K562 (cell line): ENCODE data around the gene ACTR3.

Experiments used
- EP300 ChIP-seq: IDR thresholded peaks from 2 replicates; pipeline ENCODE4 v1.6.1; 2012; ENCODE audit warnings: low read length, improper control_type of control experiment
- FOXA1 ChIP-seq: fragments of 450-650 bp; IDR thresholded peaks from 2 replicates; pipeline ENCODE4 v1.6.1; 2016; ENCODE audit warnings: mild to moderate bottlenecking, borderline replicate concordance
- FOXP1 ChIP-seq: sonication (generic); formaldehyde crosslinking; IDR thresholded peaks from 2 replicates; pipeline ENCODE4 v1.8.0; 2022; ENCODE audit warnings: mild to moderate bottlenecking, missing genetic modification reagents
- POLR2A ChIP-seq: fragments of 450-650 bp; conservative IDR thresholded peaks from 2 replicates; pipeline ENCODE4 v1.6.1; 2016
- SMAD3 ChIP-seq: fragments of 450-650 bp; formaldehyde crosslinking; conservative IDR thresholded peaks from 2 replicates; pipeline ENCODE4 v1.4.0; 2020; ENCODE audit warnings: mild to moderate bottlenecking
- TGIF2 ChIP-seq: sonication (generic); formaldehyde crosslinking; IDR thresholded peaks from 2 replicates; pipeline ENCODE4 v1.8.1; 2022; ENCODE audit warnings: mild to moderate bottlenecking, missing genetic modification reagents, moderate library complexity
- TF ChIP-seq, protein P1 (sequence below): sonication (generic); formaldehyde crosslinking; IDR thresholded peaks from 2 replicates; pipeline ENCODE4 v1.8.0; 2022; ENCODE audit warnings: missing genetic modification reagents, mild to moderate bottlenecking, moderate library complexity, borderline replicate concordance
- TF ChIP-seq, protein P2 (sequence below), 3 experiments: IDR thresholded peaks in 2 of 3; conservative IDR thresholded peaks in 1 of 3; 2 replicates each; pipeline ENCODE4 v1.5.1; 2011 to 2012; ENCODE audit warnings: low read length in 3 of 3, mild to moderate bottlenecking in 3 of 3, control low read depth in 2 of 3, improper control_type of control experiment in 1 of 3, inconsistent platforms in 1 of 3, low read depth in 1 of 3, mixed read lengths in 1 of 3, moderate library complexity in 1 of 3; ENCODE audit not compliant: insufficient read depth in 2 of 3

DNA sequence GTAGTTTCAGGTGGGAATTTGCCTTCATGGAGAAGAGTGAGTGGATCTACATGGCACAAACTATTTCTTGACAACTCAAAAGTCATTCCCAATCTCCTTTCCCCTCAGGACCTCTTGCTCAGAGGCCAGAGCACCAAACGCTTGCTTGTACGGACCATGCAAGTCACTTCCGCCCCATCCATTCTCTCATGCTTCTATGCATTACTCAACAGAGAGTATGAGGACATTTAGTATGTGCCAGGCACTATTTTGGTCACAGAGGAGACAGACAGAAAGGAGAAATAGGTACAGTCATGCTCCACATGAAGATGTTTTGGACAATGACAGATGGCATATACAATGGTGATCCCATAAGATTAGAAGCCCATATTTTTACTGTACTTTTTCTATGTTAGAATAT is 117.5 kb downstream of the ACTR3 start:
- TF ChIP-seq FOXA1 = no peak
- TF ChIP-seq, protein P1, sequence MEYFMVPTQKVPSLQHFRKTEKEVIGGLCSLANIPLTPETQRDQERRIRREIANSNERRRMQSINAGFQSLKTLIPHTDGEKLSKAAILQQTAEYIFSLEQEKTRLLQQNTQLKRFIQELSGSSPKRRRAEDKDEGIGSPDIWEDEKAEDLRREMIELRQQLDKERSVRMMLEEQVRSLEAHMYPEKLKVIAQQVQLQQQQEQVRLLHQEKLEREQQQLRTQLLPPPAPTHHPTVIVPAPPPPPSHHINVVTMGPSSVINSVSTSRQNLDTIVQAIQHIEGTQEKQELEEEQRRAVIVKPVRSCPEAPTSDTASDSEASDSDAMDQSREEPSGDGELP (CRISPR knock-in tag) = no peak
- TF ChIP-seq, protein P2, sequence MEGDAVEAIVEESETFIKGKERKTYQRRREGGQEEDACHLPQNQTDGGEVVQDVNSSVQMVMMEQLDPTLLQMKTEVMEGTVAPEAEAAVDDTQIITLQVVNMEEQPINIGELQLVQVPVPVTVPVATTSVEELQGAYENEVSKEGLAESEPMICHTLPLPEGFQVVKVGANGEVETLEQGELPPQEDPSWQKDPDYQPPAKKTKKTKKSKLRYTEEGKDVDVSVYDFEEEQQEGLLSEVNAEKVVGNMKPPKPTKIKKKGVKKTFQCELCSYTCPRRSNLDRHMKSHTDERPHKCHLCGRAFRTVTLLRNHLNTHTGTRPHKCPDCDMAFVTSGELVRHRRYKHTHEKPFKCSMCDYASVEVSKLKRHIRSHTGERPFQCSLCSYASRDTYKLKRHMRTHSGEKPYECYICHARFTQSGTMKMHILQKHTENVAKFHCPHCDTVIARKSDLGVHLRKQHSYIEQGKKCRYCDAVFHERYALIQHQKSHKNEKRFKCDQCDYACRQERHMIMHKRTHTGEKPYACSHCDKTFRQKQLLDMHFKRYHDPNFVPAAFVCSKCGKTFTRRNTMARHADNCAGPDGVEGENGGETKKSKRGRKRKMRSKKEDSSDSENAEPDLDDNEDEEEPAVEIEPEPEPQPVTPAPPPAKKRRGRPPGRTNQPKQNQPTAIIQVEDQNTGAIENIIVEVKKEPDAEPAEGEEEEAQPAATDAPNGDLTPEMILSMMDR (IDR thresholded peaks at IDR 0.05 in 2 of 3, conservative IDR thresholded peaks at IDR 0.05 in 1 of 3; ENCODE audit: insufficient read depth in 2 of 3, low read depth in 1 of 3, low read length in 3 of 3) = no peak
- no peak for TF ChIP-seq EP300
- no peak for TF ChIP-seq FOXP1 (CRISPR knock-in tag)
- TF ChIP-seq POLR2A = no peak
- no peak for TF ChIP-seq SMAD3 (CRISPR knock-in tag)
- no peak for TF ChIP-seq TGIF2 (CRISPR knock-in tag)
